B cell (primary cell): ENCODE data around the gene SDK1. TPM values are rescaled to one million over a fixed set of nuclear protein-coding genes. Genes with fewer than 3 reads are reported as not detected.
A peak's percentile ranks its signal among the peaks of the same experiment; 100 is the strongest.

ENCODE experiments used
- ATAC-seq: fragments of 200-7000 bp; cut with Tn5 transposase; one replicate; pipeline ENCODE4 v1.10.0; 2021; ENCODE audit warnings: low read depth, mild to moderate bottlenecking, moderate number of reproducible peaks, moderate library complexity
- CTCF ChIA-PET: fragments of 350-600 bp; sonication (Branson Sonifier 250); formaldehyde crosslinking; loops from one replicate; lab custom pipeline; 2021; ENCODE audit warnings: antibody characterized with exemption, inconsistent platforms; lab: Charles Lee
- POLR2A ChIA-PET: fragments of 350-600 bp; sonication (Branson Sonifier 250); formaldehyde crosslinking; loops from one replicate; lab custom pipeline; 2021; ENCODE audit warnings: antibody characterized with exemption; lab: Charles Lee
- DNase-seq: peaks from one replicate; pipeline ENCODE4 v3.0.0; 2013
- H2AFZ ChIP-seq: 2 replicates; pipeline ENCODE4 v1.6.1; 2012; ENCODE audit warnings: mild to moderate bottlenecking, low read depth, low read length; ENCODE audit not compliant: insufficient read depth, poor library complexity, severe bottlenecking
- H3K27ac ChIP-seq, 2 donors: 1 replicate in 1 of 2; 2 replicates in 1 of 2; pipeline ENCODE4 v1.5.1; 2012 to 2013; ENCODE audit warnings: low read length in 2 of 2, mild to moderate bottlenecking in 2 of 2, moderate library complexity in 1 of 2
- H3K27me3 ChIP-seq, 4 experiments: fragments of 200-600 bp in 1 of 4; sonication (generic) in 1 of 4; replicated peaks in 1 of 4; 1 replicate in 2 of 4; 2 replicates in 2 of 4; pipeline versions ENCODE4 v1.6.1 to v1.7.0; 2013 to 2016; ENCODE audit warnings: low read length in 3 of 4, mild to moderate bottlenecking in 2 of 4, mixed read lengths in 1 of 4, moderate library complexity in 1 of 4; ENCODE audit not compliant: insufficient read depth in 4 of 4, control insufficient read depth in 3 of 4; ENCODE audit errors: control extremely low read depth in 1 of 4
- H3K36me3 ChIP-seq, 2 experiments: replicated peaks in 1 of 2; 1 replicate in 1 of 2; 2 replicates in 1 of 2; pipeline versions ENCODE4 v1.6.1 to v1.7.1; 2013; ENCODE audit warnings: low read length in 1 of 2; ENCODE audit not compliant: insufficient read depth in 2 of 2, control insufficient read depth in 1 of 2; ENCODE audit errors: control extremely low read depth in 1 of 2, extremely low read depth in 1 of 2
- H3K4me1 ChIP-seq, 2 donors: fragments of 200-600 bp in 1 of 2; sonication (generic) in 1 of 2; 1 replicate in 1 of 2; 2 replicates in 1 of 2; pipeline versions ENCODE4 v1.5.1 to v1.6.1; 2013 to 2017; ENCODE audit warnings: low read length in 2 of 2; ENCODE audit not compliant: control insufficient read depth in 2 of 2, insufficient read depth in 2 of 2
- H3K4me2 ChIP-seq: replicated peaks from 2 replicates; pipeline ENCODE3; 2012; ENCODE audit warnings: mild to moderate bottlenecking, low read depth, low read length; ENCODE audit not compliant: poor library complexity, severe bottlenecking
- H3K4me3 ChIP-seq, 5 experiments: fragments of 200-600 bp in 1 of 5; sonication (generic) in 1 of 5; 1 replicate in 3 of 5; 2 replicates in 2 of 5; pipeline versions ENCODE4 v1.5.1 to v1.7.0; 2011 to 2016; ENCODE audit warnings: low read length in 4 of 5, mild to moderate bottlenecking in 4 of 5, low read depth in 2 of 5, control low read depth in 1 of 5, moderate library complexity in 1 of 5; ENCODE audit not compliant: insufficient read depth in 1 of 5; ENCODE audit errors: control extremely low read depth in 1 of 5, extremely low read depth in 1 of 5
- H3K79me2 ChIP-seq: fragments of 200-600 bp; sonication (generic); one replicate; pipeline ENCODE4 v1.6.0; 2016; ENCODE audit warnings: low read length; ENCODE audit not compliant: control insufficient read depth, insufficient read depth
- H3K9ac ChIP-seq: fragments of 200-600 bp; sonication (generic); 2 replicates; pipeline ENCODE4 v1.6.1; 2017; ENCODE audit warnings: mild to moderate bottlenecking, low read length, moderate library complexity
- H3K9me3 ChIP-seq, 3 donors: one replicate each; pipeline versions ENCODE4 v1.6.1 to v1.7.1; 2013; ENCODE audit warnings: low read length in 2 of 3; ENCODE audit not compliant: control insufficient read depth in 2 of 3, insufficient read depth in 1 of 3; ENCODE audit errors: control extremely low read depth in 1 of 3
- H4K20me1 ChIP-seq: 2 replicates; pipeline ENCODE4 v1.6.0; 2012; ENCODE audit warnings: mild to moderate bottlenecking, low read length; ENCODE audit not compliant: insufficient read depth, control insufficient read depth, poor library complexity, severe bottlenecking
- H3K27ac Mint-ChIP-seq: one replicate; pipeline ENCODE4 v1.8.0; 2021; ENCODE audit warnings: mixed read lengths
- H3K27me3 Mint-ChIP-seq: one replicate; pipeline ENCODE4 v1.8.0; 2021; ENCODE audit warnings: mixed read lengths
- H3K4me1 Mint-ChIP-seq: one replicate; pipeline ENCODE4 v1.8.0; 2021; ENCODE audit warnings: mixed read lengths
- H3K4me3 Mint-ChIP-seq: one replicate; pipeline ENCODE4 v1.8.0; 2021; ENCODE audit warnings: mixed read lengths
- H3K9me3 Mint-ChIP-seq: one replicate; pipeline ENCODE4 v1.8.0; 2022; ENCODE audit warnings: mixed read lengths; ENCODE audit not compliant: insufficient read depth
- CTCF ChIP-seq: fragments of 200-600 bp; IDR thresholded peaks from one replicate; pipeline ENCODE4 v1.8.0; 2022; ENCODE audit warnings: antibody characterized with exemption, mild to moderate bottlenecking
- EZH2 ChIP-seq: IDR thresholded peaks from 2 replicates; pipeline ENCODE4 v1.6.1; 2012; ENCODE audit warnings: borderline replicate concordance, low read depth, mild to moderate bottlenecking, moderate library complexity, low read length; ENCODE audit not compliant: insufficient read depth, poor library complexity, severe bottlenecking
- WGBS: methylation state at CpG from one replicate; pipeline ENCODE4 v1.1.5; 2013; ENCODE audit warnings: missing lambda C conversion rate; ENCODE audit not compliant: insufficient coverage; 5-methylcytosine and 5-hydroxymethylcytosine counted together
- intact Hi-C: fragments of 100-400 bp; cut with micrococcal nuclease; formaldehyde crosslinking; loops from one replicate; pipeline ENCODE4 v1.10.0; 2022
- polyA plus RNA-seq: library from polyadenylated mRNA; depleted of rRNA; stranded (reverse); fragments of >200 nt; gene quantifications from 2 replicates; pipeline ENCODE4 v1.2.3, GENCODE V29; 2012
- total RNA-seq, 2 donors: library from RNA; stranded (reverse); fragments of 120-200 nt in 1 of 2; gene quantifications; 1 replicate in 1 of 2; 2 replicates in 1 of 2; pipeline versions ENCODE4 v1.2.3 to v1.2.4, GENCODE V29; 2013 to 2022

Gene SDK1
- total and polyA plus RNA-seq, 2 donors (not counting 1 experiment from before 2014, with no cell fraction given), result 0.73 to 2.0 TPM

DNA sequence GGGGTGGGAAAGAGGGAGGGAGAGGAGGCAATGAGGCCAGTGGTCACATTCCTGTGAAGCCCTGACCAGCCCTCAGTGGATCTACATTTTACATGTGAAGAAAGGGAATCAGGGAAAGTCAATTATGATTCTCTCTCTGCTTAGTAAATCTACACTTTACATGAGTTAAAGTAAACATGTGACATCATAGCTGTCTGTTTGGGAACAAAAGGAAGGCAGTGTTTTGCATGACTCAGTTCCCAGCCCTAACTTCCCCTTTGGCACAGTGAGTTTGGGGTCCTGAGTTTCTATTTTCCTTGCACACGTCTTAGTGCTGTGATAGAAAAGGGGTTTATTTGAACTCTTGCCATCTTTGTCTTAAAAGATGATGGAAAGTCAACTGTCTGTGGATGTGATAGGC lies 615.1 kb downstream of the SDK1 start:
- Mint-ChIP-seq H3K4me3 (no peak overlapping the region), H3K27me3 (peaks cover 17% of the 10 kb centered on the region)
- intact Hi-C loops, result no loop called here

DNA sequence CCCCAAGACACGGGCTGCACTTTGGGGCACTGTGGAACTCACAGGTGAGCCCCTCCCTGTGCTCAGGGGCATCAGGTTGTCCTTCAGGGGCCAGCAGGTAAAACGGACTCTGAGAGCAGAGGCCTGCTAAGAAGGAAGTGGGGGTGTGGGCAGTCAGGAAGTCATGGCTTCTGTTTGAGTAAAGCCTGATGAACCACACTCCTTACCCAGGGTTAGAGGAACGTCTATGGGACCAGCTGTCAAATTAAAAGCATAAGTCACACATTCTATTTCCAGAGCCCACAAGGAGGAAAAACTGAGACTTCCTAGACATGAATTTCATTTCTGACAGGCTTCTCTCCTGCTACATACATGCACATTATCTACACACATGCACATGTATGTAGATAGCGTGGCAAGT lies 616.4 kb downstream of the SDK1 start:
- DNase-seq, result no peak
- Mint-ChIP-seq H3K4me3 (no peak overlapping the region), H3K9me3 (no peaks in the 10 kb centered on the region), H3K27me3 (peaks cover 14% of the 10 kb centered on the region), H3K4me1 (peaks cover 20% of the 10 kb centered on the region), H3K27ac (no peak overlapping the region)
- no peak for ATAC-seq
- WGBS, result 56% methylated on average over 3 of the region's 4 CpGs
- Histone ChIP-seq H4K20me1 (no peaks in the 10 kb centered on the region), H2AFZ (no peak overlapping the region), H3K36me3 (no peaks in the 10 kb centered on the region), H3K9me3 (peaks cover 0 to 3% (median 0%) of the 10 kb centered on the region in 3 donors), H3K79me2 (no peaks in the 10 kb centered on the region), H3K27me3 (peaks cover 0 to 4% (median 0%) of the 10 kb centered on the region in 4 experiments), H3K4me2 (peak overlapping the region; percentile 7), H3K9ac (no peak overlapping the region), H3K4me1 (peaks cover 5 to 10% of the 10 kb centered on the region in 2 donors), H3K4me3 (no peak overlapping the region), H3K27ac (no peak overlapping the region)
- POLR2A ChIA-PET, result no interaction called here
- no peak for TF ChIP-seq CTCF
- no peak for TF ChIP-seq EZH2
- CTCF ChIA-PET, result no interaction called here
- intact Hi-C loops, result no loop called here

More for the DNA sequence above, 615.1 kb downstream of the SDK1 start:
- Histone ChIP-seq H3K4me1 (peaks cover 5 to 10% of the 10 kb centered on the region in 2 donors), H3K36me3 (no peaks in the 10 kb centered on the region), H3K27me3 (peaks cover 0 to 4% (median 0%) of the 10 kb centered on the region in 4 experiments), H2AFZ (no peak overlapping the region), H3K4me2 (no peak overlapping the region), H3K4me3 (no peak overlapping the region), H3K27ac (no peak overlapping the region), H4K20me1 (no peaks in the 10 kb centered on the region), H3K9ac (no peak overlapping the region), H3K9me3 (peaks cover 0 to 7% (median 0%) of the 10 kb centered on the region in 3 donors), H3K79me2 (no peaks in the 10 kb centered on the region)
- H3K27ac Mint-ChIP-seq, result no peak overlapping the region
- ChIA-PET CTCF (no interaction called here), POLR2A (no interaction called here)
- WGBS, result no CpG with 5 or more reads among the region's 1 CpG
- ATAC-seq (no peak), DNase-seq (no peak)
- peaks cover 20% of the 10 kb centered on the region for H3K4me1 Mint-ChIP-seq
- TF ChIP-seq CTCF (no peak), EZH2 (no peak)
- H3K9me3 Mint-ChIP-seq, result no peaks in the 10 kb centered on the region
